Fibroblast of lung (primary cell): ENCODE results near the gene NRG4. TPM values are rescaled to one million over a fixed set of nuclear protein-coding genes. Genes with fewer than 3 reads are reported as not detected.

ENCODE experiments used
- DNase-seq, 2 donors: peaks; one replicate each; pipeline versions ENCODE4 v3.0.0 to v3.0.0-alpha.2; 2010; ENCODE audit warnings: low read depth in 2 of 2
- H2AFZ ChIP-seq: 2 replicates; pipeline ENCODE4 v1.5.1; 2012; ENCODE audit warnings: low read length, control low read depth, inconsistent platforms
- H3K27ac ChIP-seq: 2 replicates; pipeline ENCODE4 v1.5.1; 2011; ENCODE audit warnings: low read length, control low read depth; ENCODE audit not compliant: insufficient read depth
- H3K27me3 ChIP-seq: 2 replicates; pipeline ENCODE4 v1.5.1; 2011; ENCODE audit warnings: mild to moderate bottlenecking, low read length; ENCODE audit not compliant: control insufficient read depth, insufficient read depth
- H3K36me3 ChIP-seq: 2 replicates; pipeline ENCODE4 v1.5.1; 2011; ENCODE audit warnings: low read length; ENCODE audit not compliant: control insufficient read depth, insufficient read depth
- H3K4me1 ChIP-seq: 2 replicates; pipeline ENCODE4 v1.5.1; 2011; ENCODE audit warnings: low read length; ENCODE audit not compliant: control insufficient read depth, insufficient read depth; ENCODE audit errors: extremely low read depth
- H3K4me2 ChIP-seq: 2 replicates; pipeline ENCODE4 v1.5.1; 2011; ENCODE audit warnings: low read length, control low read depth; ENCODE audit not compliant: insufficient read depth; ENCODE audit errors: extremely low read depth
- H3K4me3 ChIP-seq, 4 experiments: fragments of 200-600 bp in 1 of 4; sonication (generic) in 1 of 4; replicated peaks in 1 of 4; 2 replicates each; pipeline ENCODE4 v1.5.1; 2011 to 2016; ENCODE audit warnings: low read length in 4 of 4, low read depth in 3 of 4, mild to moderate bottlenecking in 3 of 4, control low read depth in 2 of 4, inconsistent platforms in 1 of 4, mixed read lengths in 1 of 4; ENCODE audit not compliant: insufficient read depth in 1 of 4; ENCODE audit errors: control extremely low read depth in 1 of 4
- H3K79me2 ChIP-seq: 2 replicates; pipeline ENCODE4 v1.5.1; 2012; ENCODE audit warnings: mild to moderate bottlenecking, low read length, inconsistent platforms; ENCODE audit not compliant: control insufficient read depth, insufficient read depth
- H3K9ac ChIP-seq: 2 replicates; pipeline ENCODE4 v1.5.1; 2011; ENCODE audit warnings: mild to moderate bottlenecking, low read length, control low read depth; ENCODE audit not compliant: insufficient read depth
- H3K9me3 ChIP-seq: 2 replicates; pipeline ENCODE4 v1.5.1; 2012; ENCODE audit warnings: low read depth, low read length; ENCODE audit not compliant: control insufficient read depth, insufficient read depth
- H4K20me1 ChIP-seq: 2 replicates; pipeline ENCODE4 v1.5.1; 2011; ENCODE audit warnings: low read length; ENCODE audit not compliant: control insufficient read depth, insufficient read depth; ENCODE audit errors: extremely low read depth
- EZH2 ChIP-seq: IDR thresholded peaks from 2 replicates; pipeline ENCODE4 v1.5.1; 2012; ENCODE audit warnings: low read length, control low read depth, mild to moderate bottlenecking; ENCODE audit errors: missing control alignments
- polyA plus RNA-seq, 2 donors: library from polyadenylated mRNA; depleted of rRNA in 1 of 2; stranded (reverse) in 1 of 2; unstranded in 1 of 2; fragments of >200 nt; gene quantifications; 2 replicates each; pipeline ENCODE4 v1.2.1, GENCODE V29; 2011 to 2012; ENCODE audit warnings: missing spikeins in 1 of 2
- total RNA-seq: library from RNA; depleted of rRNA; stranded (reverse); fragments of >200 nt; gene quantifications from 2 replicates; pipeline ENCODE4 v1.2.1, GENCODE V29; 2014
- TF ChIP-seq, protein P1 (sequence below), 2 donors: IDR thresholded peaks in 1 of 2; conservative IDR thresholded peaks in 1 of 2; 1 replicate in 1 of 2; 2 replicates in 1 of 2; pipeline ENCODE4 v1.5.1; 2011 to 2012; ENCODE audit warnings: low read length in 2 of 2, control low read depth in 1 of 2, inconsistent platforms in 1 of 2, low read depth in 1 of 2, mild to moderate bottlenecking in 1 of 2

The NRG4 gene
- total and polyA plus RNA-seq, 2 donors (not counting 1 experiment from before 2014, with no cell fraction given), result 0.01 TPM; not detected in 1

DNA sequence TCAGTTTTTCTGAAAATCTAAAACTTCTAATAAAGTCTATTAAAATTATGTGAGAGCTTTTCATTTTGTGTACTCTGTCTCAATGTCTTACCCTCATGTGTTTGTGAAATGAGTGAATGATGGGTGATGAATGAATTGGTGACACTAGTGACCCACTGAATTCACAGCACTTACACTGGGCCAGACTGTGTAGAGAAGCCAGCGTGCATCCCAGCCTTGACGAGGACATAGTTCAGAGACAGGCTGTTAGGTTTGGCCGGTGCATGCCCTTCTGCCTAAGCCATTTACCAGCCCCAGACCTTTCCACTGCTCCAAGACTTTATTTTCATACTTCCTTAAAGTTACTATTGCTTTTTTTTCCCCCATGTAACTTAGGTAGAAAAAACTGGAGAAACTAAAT lies 69.8 kb downstream of the NRG4 start:
- H2AFZ ChIP-seq, result no peak overlapping the region
- no peak overlapping the region for H3K4me2 ChIP-seq
- no peak overlapping the region for H3K27ac ChIP-seq
- no peak for DNase-seq
- no peaks in the 10 kb centered on the region for H4K20me1 ChIP-seq
- no peaks in the 10 kb centered on the region for H3K9me3 ChIP-seq
- H3K27me3 ChIP-seq, result no peaks in the 10 kb centered on the region
- no peak overlapping the region for H3K9ac ChIP-seq
- no peaks in the 10 kb centered on the region for H3K79me2 ChIP-seq
- H3K4me1 ChIP-seq, result peaks cover 4% of the 10 kb centered on the region
- TF ChIP-seq EZH2, result no peak
- TF ChIP-seq, protein P1, sequence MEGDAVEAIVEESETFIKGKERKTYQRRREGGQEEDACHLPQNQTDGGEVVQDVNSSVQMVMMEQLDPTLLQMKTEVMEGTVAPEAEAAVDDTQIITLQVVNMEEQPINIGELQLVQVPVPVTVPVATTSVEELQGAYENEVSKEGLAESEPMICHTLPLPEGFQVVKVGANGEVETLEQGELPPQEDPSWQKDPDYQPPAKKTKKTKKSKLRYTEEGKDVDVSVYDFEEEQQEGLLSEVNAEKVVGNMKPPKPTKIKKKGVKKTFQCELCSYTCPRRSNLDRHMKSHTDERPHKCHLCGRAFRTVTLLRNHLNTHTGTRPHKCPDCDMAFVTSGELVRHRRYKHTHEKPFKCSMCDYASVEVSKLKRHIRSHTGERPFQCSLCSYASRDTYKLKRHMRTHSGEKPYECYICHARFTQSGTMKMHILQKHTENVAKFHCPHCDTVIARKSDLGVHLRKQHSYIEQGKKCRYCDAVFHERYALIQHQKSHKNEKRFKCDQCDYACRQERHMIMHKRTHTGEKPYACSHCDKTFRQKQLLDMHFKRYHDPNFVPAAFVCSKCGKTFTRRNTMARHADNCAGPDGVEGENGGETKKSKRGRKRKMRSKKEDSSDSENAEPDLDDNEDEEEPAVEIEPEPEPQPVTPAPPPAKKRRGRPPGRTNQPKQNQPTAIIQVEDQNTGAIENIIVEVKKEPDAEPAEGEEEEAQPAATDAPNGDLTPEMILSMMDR (conservative IDR thresholded peaks at IDR 0.05 in 1 of 2, IDR thresholded peaks at IDR 0.05 in 1 of 2; ENCODE audit: low read depth in 1 of 2, low read length in 2 of 2), result no peak
- H3K36me3 ChIP-seq, result no peaks in the 10 kb centered on the region
- no peak overlapping the region for H3K4me3 ChIP-seq

DNA sequence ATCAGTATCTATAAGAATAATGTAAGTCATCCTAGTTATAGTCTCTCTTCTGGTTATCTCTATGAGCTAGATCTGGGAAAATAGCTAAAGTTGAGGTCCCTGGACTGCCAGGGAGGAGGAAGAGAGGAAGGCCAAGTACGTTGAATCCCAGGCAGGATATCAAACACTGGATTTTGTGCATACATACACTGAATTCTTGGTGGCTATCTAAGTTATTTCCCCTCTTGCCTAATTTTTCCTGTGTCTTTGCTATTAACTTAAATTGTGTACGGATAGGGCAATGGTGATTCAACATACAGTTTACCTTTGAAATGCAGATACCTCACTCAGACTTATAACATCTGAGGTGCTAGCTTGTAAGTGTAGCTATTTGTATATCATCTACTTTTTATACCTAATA lies 81.4 kb downstream of the NRG4 start:
- Histone ChIP-seq H3K27ac (no peak overlapping the region), H3K4me2 (no peak overlapping the region), H2AFZ (no peak overlapping the region), H4K20me1 (no peaks in the 10 kb centered on the region), H3K79me2 (peaks cover 2% of the 10 kb centered on the region), H3K9ac (no peak overlapping the region), H3K4me1 (no peaks in the 10 kb centered on the region), H3K9me3 (no peaks in the 10 kb centered on the region), H3K27me3 (no peaks in the 10 kb centered on the region), H3K36me3 (peaks cover 6% of the 10 kb centered on the region), H3K4me3 (no peak overlapping the region)
- TF ChIP-seq, protein P1 (conservative IDR thresholded peaks at IDR 0.05 in 1 of 2, IDR thresholded peaks at IDR 0.05 in 1 of 2; ENCODE audit: low read depth in 1 of 2, low read length in 2 of 2), result no peak
- TF ChIP-seq EZH2, result no peak
- DNase-seq, result no peak

DNA sequence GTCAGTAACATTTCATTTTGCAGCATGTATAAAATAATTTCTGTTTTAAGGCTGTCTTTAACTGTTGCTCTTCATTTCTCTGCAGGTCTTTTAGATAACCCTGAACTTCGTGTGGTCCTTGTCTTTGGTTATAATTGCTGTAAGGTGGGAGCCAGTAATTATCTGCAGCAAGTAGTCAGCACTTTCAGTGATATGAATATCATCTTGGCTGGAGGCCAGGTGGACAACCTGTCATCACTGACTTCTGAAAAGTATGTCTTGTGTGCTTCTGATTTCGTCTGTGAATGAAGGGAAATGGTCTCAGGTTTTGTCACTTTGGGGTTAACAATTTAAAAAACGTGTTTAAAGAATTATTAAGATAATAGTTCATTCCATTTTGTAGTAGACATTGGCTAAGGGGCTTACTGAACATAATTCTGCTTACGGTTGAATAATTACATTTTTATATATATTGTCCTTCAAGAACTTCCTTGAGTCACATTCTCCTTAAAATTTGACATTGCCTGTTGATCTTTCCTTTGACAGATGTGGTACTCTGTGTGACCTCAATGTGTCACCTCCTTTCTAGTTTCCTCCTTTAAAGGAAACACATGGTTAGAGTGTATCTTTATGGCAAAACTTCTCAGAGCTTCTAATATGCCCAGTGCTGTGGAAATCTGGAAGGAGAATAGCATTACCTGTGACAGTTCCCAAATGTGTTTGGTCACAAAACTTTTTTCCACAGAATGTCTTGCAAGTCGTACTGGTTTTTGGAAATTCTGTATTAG lies 82.2 kb downstream of the NRG4 start:
- no peak overlapping the region for H3K9ac ChIP-seq
- H3K79me2 ChIP-seq, result peaks cover 2% of the 10 kb centered on the region
- peaks cover 6% of the 10 kb centered on the region for H3K36me3 ChIP-seq
- H3K9me3 ChIP-seq, result no peaks in the 10 kb centered on the region
- TF ChIP-seq, protein P1 (conservative IDR thresholded peaks at IDR 0.05 in 1 of 2, IDR thresholded peaks at IDR 0.05 in 1 of 2; ENCODE audit: low read depth in 1 of 2, low read length in 2 of 2), result no peak
- no peak for TF ChIP-seq EZH2
- no peaks in the 10 kb centered on the region for H4K20me1 ChIP-seq
- H3K27ac ChIP-seq, result no peak overlapping the region
- H3K4me1 ChIP-seq, result no peaks in the 10 kb centered on the region
- no peak overlapping the region for H3K4me3 ChIP-seq
- no peak overlapping the region for H2AFZ ChIP-seq
- H3K27me3 ChIP-seq, result no peaks in the 10 kb centered on the region
- no peak for DNase-seq
- no peak overlapping the region for H3K4me2 ChIP-seq
